GM18520 (cell line): Measurements from ENCODE around the gene PHOSPHO1.

ENCODE experiments used
- ATAC-seq: cut with Tn5 transposase; IDR thresholded peaks from one replicate; pipeline ENCODE4 v1.9.1; 2021; ENCODE audit not compliant: unreplicated experiment

PHOSPHO1 gene

DNA sequence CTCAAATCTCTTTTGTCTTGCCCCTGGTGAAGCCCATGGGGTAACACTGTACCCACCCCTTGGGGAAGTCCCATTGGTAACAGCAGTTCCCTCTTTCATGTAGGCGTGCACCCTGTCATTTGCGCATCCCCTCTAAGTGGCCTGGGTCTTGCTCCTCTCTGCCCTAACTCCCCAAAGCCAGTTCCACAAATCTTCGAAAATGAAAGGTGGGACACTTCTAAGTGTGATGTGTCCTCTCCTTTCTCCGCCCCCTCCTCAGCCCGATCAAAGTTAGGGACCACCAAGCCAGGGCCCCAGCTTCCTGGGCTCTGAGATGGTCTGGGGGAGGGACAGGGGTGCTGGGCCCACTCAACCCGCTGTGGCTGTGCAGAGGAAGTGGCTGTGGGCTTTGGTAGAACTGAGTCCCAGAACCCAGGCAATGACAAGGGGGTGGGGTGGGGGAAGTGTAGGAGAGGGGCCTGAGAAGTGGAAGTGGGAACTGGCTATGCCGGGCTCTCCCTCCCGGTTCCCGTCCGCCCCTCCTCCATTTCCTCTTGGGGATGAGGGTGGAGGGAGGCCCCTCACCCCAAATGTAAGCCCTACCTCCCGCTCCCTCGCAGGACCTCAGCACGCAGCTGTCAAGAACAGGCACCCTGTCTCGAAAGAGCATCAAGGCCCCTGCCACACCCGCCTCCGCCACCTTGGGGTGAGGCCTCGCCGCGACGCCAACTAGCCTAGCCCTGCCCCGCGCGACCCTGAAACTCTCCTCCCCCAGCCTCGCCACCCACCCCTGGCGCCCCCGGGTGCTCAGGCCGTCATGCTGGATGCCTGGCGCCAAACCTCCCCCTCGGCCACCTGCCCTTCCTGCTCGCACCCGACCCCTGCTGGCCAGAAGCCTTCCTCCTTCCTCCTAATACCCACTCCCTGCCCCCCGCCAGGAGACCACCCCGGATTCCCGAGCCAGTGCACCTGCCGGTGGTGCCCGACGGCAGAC is 11.4 kb downstream of the PHOSPHO1 start:
- no peak for ATAC-seq

- ATAC-seq, result peak; percentile 47
Measured at GRCh38 chr17:49217651-49218413, 12.8 kb downstream of the PHOSPHO1 start.

DNA sequence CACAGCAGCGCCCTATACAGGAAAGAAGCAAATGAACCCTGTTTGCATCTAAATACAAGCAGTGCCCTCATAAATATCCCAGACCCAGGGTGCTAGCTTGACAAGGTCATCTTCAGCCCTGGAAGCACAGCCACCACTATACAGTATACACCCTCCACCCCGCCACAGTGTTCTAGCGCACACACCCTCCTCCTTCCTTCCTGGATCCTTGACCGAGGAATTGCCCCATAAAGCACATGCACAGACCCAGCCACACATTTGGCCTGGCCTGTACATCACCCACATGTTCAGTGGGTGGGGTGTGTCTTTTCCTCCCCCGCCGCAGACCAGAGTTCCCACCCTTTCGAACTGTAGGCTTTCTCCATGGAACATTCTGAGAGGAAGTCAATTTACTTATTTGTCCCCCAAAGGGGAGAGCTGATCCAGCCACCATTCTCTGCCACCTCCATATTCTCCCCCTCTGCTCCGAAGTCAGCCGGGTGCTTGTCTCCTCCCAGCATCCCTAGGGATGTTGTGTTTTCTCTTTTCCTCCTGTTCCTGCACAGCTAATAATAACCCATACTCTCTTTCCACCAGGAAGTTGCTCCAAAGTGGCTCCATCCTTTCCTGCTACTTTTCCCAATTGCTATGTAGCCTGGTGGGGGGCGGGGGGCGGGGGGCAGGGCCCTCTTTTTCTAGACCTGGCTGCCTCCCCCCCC is 13.5 kb downstream of the PHOSPHO1 start:
- ATAC-seq, result no peak

DNA sequence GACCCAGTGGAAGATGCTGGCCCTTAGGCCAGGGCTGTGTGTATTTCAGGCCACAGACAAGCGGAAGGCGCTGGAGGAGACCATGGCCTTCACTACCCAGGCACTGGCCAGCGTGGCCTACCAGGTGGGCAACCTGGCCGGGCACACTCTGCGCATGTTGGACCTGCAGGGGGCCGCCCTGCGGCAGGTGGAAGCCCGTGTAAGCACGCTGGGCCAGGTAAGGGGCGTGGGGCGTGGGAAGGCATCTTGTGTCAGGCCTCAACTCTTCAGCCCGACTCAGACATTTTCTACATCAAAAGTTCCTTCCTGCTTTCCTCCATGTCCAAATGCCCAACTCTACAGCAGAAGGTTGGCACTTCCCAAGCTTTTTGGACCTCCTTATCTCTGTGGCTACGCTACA is 14.1 kb downstream of the PHOSPHO1 start:
- ATAC-seq, result no peak

DNA sequence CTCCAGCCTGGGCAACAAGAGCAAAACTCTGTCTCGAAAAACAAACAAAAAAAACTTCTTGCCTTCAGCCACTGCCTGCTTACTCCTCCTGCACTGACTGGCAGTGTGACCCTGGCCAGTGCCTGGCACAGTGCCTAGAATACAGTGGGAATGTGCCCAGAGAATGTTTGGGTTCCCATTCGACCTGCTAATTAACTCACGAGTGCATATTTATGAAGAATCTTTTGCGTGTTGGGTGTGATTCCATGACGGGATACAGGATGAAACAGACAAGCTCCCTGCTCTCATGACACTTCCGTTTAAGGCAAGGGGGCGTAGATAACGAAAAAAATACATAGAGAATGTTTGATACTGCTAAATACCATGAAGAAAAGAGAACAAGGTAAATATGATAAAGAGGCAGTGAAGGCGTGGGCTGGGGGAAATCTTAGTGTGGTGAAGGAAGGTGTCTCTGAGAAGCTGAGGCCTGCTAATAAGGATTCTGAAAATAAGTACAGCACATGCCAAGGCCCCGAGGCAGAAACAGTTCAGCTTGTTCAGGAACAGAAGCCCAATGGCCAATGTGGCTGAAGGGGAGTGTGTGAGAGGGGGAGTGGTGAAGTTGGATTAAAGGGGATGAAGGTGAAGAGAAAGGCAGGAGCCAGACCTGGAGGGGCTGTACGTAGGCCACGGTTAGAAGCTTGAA is 15.8 kb downstream of the PHOSPHO1 start:
- no peak for ATAC-seq

DNA sequence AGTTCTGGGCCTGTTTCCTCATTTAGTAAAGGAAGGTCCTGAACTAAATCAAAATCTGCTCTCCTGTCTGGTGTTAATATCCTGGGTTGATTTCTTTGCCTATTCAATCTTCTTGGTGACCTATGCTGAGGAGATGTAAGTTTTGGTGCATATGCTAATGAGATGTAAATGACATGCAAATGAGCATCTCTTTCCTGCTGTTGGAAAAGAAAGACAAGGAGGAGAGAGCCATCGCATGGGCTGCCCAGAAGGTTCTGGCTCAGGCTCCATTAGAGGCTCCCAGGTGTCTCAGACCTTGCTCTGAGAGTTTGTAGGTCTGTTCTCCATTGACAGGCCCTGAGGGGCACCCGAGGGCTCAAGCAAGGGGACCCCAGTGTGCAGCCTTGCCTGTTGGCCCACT is 16.7 kb downstream of the PHOSPHO1 start:
- ATAC-seq, result no peak

DNA sequence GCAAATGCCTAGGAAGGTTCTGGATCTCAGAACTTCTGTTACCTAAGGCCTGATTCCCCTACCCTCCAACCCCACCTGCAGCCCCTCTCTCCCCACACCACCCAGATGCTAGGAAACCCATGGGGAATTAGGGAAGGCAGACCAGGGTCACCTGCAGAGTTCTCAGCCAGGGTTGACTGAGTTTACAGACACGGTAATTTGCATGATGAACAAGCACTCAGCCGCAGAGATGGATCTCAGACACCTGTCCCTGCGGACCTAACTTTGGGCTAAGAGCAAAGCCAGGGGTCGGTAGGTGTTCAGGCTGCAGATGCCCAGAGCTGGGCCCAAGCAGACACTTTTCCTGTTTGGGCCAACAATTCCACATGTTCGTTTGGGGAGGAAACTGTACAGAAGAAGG is 17.2 kb downstream of the PHOSPHO1 start:
- no peak for ATAC-seq

DNA sequence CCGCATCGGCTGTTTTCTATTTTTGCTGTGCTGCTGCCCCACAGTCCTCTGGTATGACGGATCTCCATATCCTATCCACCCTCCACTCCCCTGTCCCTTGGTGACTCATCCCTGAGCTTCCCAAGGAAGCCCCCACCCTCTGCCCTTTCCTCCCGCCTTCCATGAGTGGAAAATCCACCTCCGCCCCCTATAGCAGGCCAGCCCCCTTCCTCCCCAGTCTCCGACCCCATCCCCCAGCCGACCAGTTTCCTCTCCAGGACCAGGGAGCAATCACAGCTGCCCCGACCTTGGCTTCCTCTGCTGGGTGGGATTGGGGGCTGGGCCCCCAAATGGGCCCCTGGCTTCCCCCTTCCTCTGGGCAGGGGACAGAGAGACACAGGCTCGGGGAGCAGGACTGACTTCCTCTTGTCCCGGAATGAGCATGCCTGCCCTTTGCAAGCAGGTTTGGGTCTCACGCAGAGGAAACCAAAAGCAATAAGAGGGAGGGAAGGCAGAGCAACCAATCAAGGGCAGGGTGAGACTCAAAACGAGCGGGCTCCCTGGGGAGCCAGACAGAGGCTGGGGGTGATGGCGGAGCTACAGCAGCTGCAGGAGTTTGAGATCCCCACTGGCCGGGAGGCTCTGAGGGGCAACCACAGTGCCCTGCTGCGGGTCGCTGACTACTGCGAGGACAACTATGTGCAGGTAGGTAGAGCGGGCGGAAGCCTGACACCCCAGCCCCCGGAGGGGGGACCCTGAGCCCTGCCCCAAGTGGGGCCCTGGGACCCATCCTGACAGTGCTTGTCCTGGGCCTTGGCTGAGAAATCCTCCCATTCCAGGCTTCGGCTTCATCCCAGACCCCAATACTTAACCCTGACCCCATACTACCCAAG is 20.2 kb downstream of the PHOSPHO1 start, which contains the start of the genes ABI3 and GNGT2:
ABI3 (plus strand) TSS at position 550 of the 872 bp plus-strand sequence; CDS start at position 568, 18 bp downstream.
GNGT2 (minus strand) TSS at position 417 of the 872 bp plus-strand sequence. CDS start 3,152 bp downstream, outside the sequence.
- peak; percentile 78 for ATAC-seq

DNA sequence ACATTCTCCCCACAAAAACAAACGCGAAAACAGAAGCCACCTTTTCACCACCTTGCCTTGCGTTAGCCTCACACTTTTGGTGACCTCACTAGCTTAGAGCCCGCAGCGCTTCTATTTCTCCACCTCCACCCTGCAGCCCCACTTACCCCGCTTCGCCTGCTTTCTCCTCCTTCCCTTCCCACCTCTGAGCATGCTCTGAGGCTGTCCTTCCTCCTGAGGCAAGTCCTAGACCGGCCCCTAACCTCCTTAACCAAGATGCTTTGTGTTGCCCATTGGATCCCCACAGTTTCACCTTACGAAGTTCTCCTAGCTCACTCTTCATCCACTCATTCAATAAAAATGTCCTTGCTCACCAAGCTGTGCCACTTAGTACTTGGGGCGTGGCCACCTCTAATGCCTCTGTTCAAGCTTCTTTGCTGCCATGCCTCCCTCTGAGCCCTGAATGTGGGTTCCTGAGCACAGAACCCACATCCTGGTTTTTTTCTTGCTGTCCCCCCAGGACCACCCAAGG is 21.5 kb downstream of the PHOSPHO1 start:
- no peak for ATAC-seq

- no peak for ATAC-seq
Measured at GRCh38 chr17:49204516-49204915, 26.1 kb downstream of the PHOSPHO1 start.

GRCh38 chr17:49203796-49204195 is 26.8 kb downstream of the PHOSPHO1 start:
- ATAC-seq, result no peak

DNA sequence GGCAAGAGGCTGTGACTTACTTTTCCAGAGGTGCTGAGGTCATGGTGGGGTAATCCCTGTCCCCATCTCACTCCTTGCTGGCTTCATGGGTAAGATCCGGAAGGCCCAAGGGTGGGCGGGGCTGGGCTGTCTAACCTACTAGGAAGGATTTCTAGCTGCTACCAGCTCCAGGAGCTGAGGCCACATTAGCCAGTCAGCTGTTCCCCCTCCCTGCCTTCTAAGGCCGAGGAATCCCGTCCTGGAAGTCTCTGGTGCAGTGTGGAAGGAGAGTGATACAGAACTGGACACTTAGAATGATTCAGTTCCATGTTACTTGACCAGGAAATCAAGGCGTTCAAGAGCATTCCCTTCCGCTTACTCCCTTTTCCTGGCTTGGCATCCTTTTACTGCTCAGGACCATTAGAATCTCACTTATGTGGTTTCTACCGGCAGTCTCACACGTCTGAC is 29.1 kb downstream of the PHOSPHO1 start:
- no peak for ATAC-seq

DNA sequence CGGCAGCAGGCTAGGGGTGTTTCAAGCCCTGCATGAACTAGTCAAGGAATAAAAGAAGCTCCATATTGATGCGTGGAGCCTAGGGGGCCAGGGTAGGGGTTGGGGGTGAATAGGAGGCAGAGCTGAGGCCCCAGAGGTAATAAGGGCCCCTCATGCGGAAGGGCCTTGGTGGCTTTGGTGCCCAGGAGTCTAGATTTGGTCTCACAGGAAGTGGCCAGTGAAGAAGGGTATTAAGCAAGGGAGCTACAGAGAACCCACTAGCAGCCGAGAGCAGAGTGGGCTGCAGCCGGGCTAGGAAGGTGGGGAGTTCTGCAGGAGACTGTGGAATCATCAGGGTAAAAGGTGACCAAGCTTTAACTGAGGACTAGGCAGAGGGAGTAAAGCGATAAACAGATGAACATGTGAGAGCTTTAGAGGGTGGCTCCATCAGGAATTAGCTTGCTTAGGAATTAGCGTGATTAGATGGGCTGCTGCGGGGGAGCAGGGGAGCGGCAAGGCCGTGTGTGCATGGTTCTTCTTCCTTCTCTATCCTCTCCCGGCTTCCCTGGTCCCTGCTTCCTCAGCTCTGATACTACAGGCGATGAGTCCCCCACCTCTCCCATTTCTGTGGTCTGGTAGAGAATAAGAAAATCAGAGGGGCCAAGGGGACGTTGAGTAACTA is 30.0 kb downstream of the PHOSPHO1 start:
- no peak for ATAC-seq

DNA sequence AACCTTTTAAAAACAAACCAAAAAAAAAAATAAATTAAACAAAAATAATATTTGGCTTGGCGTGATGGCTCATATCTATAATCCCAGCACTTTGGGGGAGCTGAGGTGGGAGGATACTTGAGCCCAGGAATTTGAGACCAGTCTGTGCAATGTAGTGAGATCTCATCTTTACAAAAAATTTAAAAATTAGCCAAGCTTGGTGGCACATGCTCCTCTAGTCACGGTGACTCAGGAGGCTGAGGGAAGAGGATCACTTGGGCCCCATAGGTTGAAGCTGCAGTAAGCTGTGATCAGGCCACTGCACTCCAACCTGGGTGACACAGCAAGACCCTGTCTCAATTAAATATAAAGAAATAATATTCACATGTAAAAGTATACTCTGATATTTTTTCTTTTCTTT is 32.4 kb downstream of the PHOSPHO1 start:
- ATAC-seq, result no peak

- ATAC-seq, result no peak
Measured at GRCh38 chr17:49197346-49197998, 33.1 kb downstream of the PHOSPHO1 start.

GRCh38 chr17:49196520-49196919 is 34.1 kb downstream of the PHOSPHO1 start:
- no peak for ATAC-seq

DNA sequence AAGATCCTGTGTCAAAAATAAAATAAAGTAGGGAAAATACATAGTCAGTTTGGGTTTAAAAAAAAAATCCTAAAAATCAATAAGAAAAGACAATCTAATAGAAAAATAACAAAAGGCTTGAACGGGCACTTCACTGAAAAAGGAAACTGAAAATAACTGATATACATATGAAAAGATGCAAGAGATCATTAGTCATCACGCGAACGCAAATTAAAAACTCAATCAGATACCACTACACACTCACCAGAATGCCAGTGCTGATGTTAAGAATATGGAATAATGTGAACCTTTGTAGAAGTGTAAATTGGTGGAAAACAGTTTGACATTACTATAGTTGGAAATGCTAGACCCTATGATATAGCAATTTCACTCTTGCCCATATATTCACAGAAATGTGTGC is 34.8 kb downstream of the PHOSPHO1 start:
- no peak for ATAC-seq

GRCh38 chr17:49194297-49194607 is 36.3 kb downstream of the PHOSPHO1 start:
- no peak for ATAC-seq
